ENCODE results near the gene ZBTB20. TPM values are rescaled to one million over a fixed set of nuclear protein-coding genes. Genes with fewer than 3 reads are reported as not detected.

Gene ZBTB20
- total and polyA plus RNA-seq, 8 donors = 0.15 to 149 (median 38.5) TPM

DNA sequence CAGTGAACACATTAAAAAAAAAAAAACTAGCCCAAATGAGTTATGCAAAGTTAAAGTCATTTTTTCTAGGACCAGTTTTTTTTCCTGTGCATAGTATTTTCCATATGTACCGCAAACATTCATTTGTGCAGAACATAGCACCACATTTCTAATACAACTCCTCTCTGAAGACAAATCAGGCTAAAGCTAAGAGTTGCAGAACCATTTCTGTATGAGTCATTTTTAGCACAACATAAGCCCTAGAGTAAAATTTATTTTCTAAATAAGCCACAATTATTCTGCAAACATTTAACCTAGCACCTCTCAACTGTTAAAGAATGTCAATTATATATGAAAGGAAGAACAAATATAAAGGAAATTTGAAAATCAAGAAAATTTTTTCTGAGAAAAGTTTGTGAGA is 477.5 kb downstream of the ZBTB20 start:
- DNase-seq = no peak
- Histone ChIP-seq H3K4me1 (peaks cover 0 to 17% (median 0%) of the 10 kb centered on the region in 4 donors), H3K27ac (no peak overlapping the region), H3K27me3 (no peaks in the 10 kb centered on the region), H3K36me3 (no peaks in the 10 kb centered on the region), H3K9me3 (no peaks in the 10 kb centered on the region), H3K4me3 (no peak overlapping the region)
- WGBS, 5 donors = 91 to 99% (median 95%) methylated on average over 1 of the region's 1 CpG
- intact Hi-C loops (cut with DNase I; ENCODE audit: low total_unique reads) = no loop called here
- no peak for TF ChIP-seq EP300 (IDR thresholded peaks at IDR 0.05)
- no peak for TF ChIP-seq POLR2A (IDR thresholded peaks at IDR 0.05)
- TF ChIP-seq, protein P1, sequence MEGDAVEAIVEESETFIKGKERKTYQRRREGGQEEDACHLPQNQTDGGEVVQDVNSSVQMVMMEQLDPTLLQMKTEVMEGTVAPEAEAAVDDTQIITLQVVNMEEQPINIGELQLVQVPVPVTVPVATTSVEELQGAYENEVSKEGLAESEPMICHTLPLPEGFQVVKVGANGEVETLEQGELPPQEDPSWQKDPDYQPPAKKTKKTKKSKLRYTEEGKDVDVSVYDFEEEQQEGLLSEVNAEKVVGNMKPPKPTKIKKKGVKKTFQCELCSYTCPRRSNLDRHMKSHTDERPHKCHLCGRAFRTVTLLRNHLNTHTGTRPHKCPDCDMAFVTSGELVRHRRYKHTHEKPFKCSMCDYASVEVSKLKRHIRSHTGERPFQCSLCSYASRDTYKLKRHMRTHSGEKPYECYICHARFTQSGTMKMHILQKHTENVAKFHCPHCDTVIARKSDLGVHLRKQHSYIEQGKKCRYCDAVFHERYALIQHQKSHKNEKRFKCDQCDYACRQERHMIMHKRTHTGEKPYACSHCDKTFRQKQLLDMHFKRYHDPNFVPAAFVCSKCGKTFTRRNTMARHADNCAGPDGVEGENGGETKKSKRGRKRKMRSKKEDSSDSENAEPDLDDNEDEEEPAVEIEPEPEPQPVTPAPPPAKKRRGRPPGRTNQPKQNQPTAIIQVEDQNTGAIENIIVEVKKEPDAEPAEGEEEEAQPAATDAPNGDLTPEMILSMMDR (IDR thresholded peaks at IDR 0.05) = no peak
- TF ChIP-seq POLR2AphosphoS5 (IDR thresholded peaks at IDR 0.05) = no peak

DNA sequence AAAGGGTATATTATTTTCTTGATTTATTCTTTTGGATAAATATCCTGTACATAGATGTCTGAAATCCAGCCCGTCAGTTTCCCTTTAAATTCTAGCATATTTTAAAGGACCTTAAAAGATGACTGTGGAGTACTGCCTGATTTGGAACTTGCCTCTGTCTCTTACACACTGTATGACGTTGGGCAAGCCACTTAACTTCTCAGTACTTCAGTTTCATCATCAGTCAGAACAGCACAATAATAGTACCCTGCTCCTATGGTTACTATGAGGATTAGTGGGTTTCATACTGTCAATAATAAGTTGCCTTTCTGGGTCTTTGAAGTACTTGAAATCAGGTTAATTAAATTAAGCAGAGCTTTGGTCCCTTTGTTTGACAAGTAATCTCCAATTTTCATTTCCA is 479.0 kb downstream of the ZBTB20 start:
- no peak overlapping the region for H3K27ac ChIP-seq
- intact Hi-C loops (cut with DNase I; ENCODE audit: low total_unique reads) = no loop called here
- H3K36me3 ChIP-seq = no peaks in the 10 kb centered on the region
- DNase-seq = no peak
- H3K9me3 ChIP-seq = no peaks in the 10 kb centered on the region
- no peaks in the 10 kb centered on the region for H3K27me3 ChIP-seq
- no peak overlapping the region for H3K4me3 ChIP-seq
- 71 to 80% (median 78%) methylated on average over 2 of the region's 2 CpGs for WGBS, 5 donors
- TF ChIP-seq, protein P1 (IDR thresholded peaks at IDR 0.05) = no peak
- TF ChIP-seq EP300 (IDR thresholded peaks at IDR 0.05) = no peak
- TF ChIP-seq POLR2AphosphoS5 (IDR thresholded peaks at IDR 0.05) = no peak
- TF ChIP-seq POLR2A (IDR thresholded peaks at IDR 0.05) = no peak
- peaks cover 0 to 17% (median 0%) of the 10 kb centered on the region in 4 donors for H3K4me1 ChIP-seq

DNA sequence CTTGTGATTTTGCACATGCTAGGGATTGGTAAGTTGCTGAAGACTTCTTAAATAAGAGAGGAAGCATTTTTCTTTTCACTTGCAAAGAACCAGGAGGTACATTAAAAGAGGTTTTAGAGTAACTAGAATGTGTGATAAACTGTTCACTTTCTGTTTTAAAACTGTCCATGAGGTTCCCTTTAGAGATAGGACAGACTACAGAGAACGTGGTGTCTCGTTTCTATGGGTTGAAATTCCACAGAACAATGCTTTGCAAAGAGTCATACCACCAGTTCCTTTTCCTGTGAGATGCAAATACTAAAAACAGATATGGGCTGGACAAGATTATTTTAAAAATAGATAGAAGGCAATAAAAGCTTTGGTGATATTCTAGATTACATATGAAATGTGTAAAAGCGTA is 480.5 kb downstream of the ZBTB20 start:
- no peak for DNase-seq
- Histone ChIP-seq H3K27ac (no peak overlapping the region), H3K9me3 (no peaks in the 10 kb centered on the region), H3K27me3 (no peaks in the 10 kb centered on the region), H3K4me3 (no peak overlapping the region), H3K36me3 (no peaks in the 10 kb centered on the region), H3K4me1 (peaks cover 0 to 17% (median 0%) of the 10 kb centered on the region in 4 donors)
- 67 to 83% (median 81%) methylated on average over 3 of the region's 3 CpGs for WGBS, 5 donors
- intact Hi-C loops (cut with DNase I; ENCODE audit: low total_unique reads) = no loop called here
- TF ChIP-seq POLR2AphosphoS5 (IDR thresholded peaks at IDR 0.05) (no peak), POLR2A (IDR thresholded peaks at IDR 0.05) (no peak), EP300 (IDR thresholded peaks at IDR 0.05) (no peak)
- TF ChIP-seq, protein P1 (IDR thresholded peaks at IDR 0.05) = no peak

DNA sequence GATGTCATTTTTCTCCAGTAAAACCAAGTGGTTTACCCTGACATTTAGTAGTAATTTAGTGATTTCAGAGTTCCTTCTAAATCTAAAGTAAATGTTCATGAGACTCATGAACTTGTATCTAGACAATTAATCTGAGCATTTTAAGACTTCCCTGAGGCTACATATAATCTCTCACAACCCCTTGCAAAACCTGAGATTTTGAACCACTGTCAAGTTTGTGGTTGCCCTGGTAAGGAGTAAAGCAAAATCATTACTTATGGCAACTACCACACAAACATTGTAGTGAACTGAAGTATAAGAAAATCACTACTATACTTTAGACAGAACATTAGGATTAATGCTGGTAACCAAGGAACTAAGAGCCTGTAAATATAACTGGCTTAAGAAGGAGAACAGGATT is 483.1 kb downstream of the ZBTB20 start:
- Histone ChIP-seq H3K9me3 (no peaks in the 10 kb centered on the region), H3K4me1 (peaks cover 6 to 25% (median 16%) of the 10 kb centered on the region in 4 donors), H3K4me3 (no peak overlapping the region), H3K27me3 (no peaks in the 10 kb centered on the region), H3K27ac (no peak overlapping the region), H3K36me3 (no peaks in the 10 kb centered on the region)
- intact Hi-C loops (cut with DNase I; ENCODE audit: low total_unique reads) = no loop called here
- TF ChIP-seq EP300 (IDR thresholded peaks at IDR 0.05) = no peak
- no peak for TF ChIP-seq POLR2AphosphoS5 (IDR thresholded peaks at IDR 0.05)
- TF ChIP-seq, protein P1 (IDR thresholded peaks at IDR 0.05) = no peak
- no peak for TF ChIP-seq POLR2A (IDR thresholded peaks at IDR 0.05)
- no peak for DNase-seq

Data from stomach (tissue), 9 donors.